GM12801 (cell line): ENCODE measurements around the gene SLC9A8.

Experiments
- CTCF ChIP-seq: IDR thresholded peaks from one replicate; pipeline ENCODE4 v1.5.1; 2011; ENCODE audit warnings: control low read depth; ENCODE audit not compliant: insufficient read length; ENCODE audit errors: extremely low read depth

Gene SLC9A8

GRCh38 chr20:49870261-49870660 lies 57.6 kb downstream of the SLC9A8 start:
- TF ChIP-seq CTCF: no peak

GRCh38 chr20:49871391-49871948 lies 58.8 kb downstream of the SLC9A8 start:
- TF ChIP-seq CTCF: no peak

GRCh38 chr20:49872056-49872455 lies 59.4 kb downstream of the SLC9A8 start:
- TF ChIP-seq CTCF: no peak

- no peak for TF ChIP-seq CTCF
Observed at GRCh38 chr20:49874696-49875095, 62.1 kb downstream of the SLC9A8 start.

- TF ChIP-seq CTCF: no peak
Observed at GRCh38 chr20:49877386-49877921, 64.8 kb downstream of the SLC9A8 start.

GRCh38 chr20:49878977-49879376 lies 66.3 kb downstream of the SLC9A8 start:
- TF ChIP-seq CTCF: no peak

GRCh38 chr20:49880177-49880576 lies 67.5 kb downstream of the SLC9A8 start:
- TF ChIP-seq CTCF: no peak
